GM18498 (cell line): ENCODE measurements around the gene FOXL3.
"Not testable (repeated sequence)": the region's sequence is repeated elsewhere in the genome, so short reads cannot be mapped to it uniquely, and the experiment has no call there.

Experiments used
- ATAC-seq: cut with Tn5 transposase; IDR thresholded peaks from one replicate; pipeline ENCODE4 v1.9.1; 2021; ENCODE audit warnings: mild to moderate bottlenecking, moderate library complexity; ENCODE audit not compliant: unreplicated experiment

FOXL3 gene

DNA sequence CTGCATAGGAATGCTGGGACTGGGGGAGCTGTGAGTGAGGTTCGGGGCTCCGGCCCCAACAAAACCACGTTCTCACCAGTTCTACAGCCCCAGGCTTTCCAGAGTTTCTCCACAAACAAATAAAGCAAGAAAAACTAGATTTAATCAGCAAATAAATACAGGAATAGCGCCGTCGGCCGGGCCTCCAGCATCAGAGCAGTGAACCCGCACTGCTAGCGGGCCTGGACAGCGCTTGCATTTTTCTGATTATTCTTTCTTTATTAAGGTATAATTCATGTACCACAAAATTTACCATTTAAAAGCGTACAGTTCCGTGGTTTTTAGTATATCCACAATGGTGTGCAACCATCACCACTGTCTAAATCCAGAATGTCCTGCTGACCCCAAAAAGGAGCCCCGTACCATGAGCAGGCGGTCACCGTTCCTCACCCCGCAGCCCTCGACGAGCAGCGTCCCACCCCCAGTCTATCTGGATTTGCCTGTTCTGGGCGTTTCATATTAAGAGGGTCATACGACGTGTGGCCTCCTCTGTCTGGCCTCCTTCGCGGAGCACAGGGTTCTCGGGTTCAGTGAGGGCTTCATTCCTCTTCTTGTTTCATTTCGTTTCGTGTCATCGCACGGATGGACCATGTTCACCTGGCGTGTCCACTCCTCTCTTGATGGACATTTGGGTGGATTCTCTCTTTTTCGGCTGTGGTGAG is 35.5 kb upstream of the FOXL3 start:
- ATAC-seq = no peak

DNA sequence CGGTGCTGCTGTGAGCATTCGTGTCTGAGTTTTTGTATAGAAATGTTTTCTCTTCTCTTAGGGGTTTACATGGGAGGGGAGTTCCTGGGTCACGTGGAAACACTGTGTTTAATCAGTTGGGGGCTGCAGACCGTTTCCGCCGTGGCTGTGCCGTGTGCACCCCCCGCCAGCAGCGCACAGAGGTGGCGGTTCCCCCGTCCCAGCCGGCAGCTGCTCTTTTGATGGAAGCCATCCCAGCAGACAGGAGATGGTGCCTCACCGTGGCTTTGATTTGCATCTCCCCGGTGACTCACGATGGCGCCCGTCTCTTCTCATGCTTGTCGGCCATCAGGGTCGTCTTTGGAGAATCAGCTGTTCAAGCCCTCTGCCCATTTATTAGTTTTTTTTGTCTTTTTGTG is 34.9 kb upstream of the FOXL3 start:
- ATAC-seq = no peak

DNA sequence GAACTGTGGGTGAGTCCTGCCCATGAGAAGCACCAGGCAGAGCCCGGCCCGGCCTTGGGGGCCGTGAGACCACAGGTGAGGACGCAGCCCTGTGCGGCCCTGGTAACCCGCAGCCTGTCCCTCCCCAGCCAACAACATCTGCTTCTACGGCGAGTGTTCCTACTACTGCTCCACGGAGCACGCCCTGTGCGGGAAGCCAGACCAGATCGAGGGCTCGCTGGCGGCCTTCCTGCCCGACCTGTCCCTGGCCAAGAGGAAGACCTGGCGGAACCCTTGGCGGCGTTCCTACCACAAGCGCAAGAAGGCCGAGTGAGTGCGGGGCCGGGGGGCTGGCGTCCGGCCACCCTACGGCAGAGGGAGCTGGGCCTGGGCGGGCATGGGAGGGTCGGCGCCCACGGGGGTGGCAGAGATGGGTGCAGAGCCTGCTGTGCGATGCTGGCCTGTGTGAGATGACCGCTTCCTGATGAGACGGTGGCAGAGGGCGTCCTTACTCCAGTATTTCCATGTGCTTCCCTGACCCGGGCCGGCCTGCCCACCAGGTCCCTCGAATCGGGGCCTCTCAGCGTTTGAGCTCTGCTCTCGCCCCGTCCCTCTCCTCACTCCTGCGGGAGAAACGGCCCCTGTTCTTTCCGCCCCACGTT is 34.1 kb upstream of the FOXL3 start:
- ATAC-seq = no peak

DNA sequence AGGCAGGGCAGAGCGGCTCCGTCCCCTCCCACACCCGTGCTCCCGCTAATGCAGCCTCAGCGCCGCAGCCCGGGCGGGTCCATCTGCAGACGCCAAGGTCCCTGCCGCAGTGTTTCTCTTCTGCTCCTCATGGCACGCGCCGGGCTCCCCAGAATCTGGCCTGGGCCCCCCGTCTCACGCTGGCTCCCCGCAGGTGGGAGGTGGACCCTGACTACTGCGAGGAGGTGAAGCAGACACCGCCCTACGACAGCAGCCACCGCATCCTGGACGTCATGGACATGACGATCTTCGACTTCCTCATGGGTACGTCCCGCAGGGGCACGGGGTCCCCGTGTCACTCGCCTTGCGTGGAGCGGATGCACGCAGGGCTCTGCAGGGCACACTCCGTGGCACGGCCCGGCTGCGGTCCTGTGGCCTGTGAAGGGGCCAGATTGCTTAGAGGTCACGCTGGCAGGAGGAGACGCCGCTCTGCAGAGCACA is 33.5 kb upstream of the FOXL3 start:
- ATAC-seq = no peak

DNA sequence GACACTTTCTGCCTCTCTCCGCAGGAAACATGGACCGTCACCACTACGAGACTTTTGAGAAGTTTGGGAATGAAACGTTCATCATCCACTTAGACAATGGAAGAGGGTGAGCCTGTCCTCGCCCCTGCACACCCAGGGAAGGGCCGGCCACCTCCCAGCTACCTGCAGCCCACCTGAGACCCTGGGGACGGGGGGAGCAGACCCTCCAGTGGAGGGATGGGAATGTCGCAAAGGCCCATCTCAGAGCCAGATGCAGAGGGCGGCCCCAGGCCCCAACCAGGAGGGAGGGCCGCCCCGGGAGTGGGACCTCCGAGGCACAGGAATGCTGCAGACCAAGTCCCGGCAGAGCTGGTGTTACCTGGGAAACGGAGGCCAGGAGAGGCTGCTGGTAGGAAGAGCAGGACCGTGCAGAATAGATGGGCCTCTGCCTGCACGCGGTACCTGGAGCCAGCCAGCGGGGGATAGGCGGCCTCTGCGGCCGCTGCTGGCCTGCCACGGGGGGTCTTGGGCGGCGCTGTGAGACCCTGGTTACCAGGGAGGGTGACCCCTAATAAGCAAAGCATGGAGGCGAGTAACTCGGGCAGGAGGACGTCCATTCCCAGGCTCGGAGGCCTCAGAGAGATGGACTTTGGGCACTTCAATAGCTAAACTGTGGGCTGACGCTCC is 32.9 kb upstream of the FOXL3 start:
- ATAC-seq = no peak

DNA sequence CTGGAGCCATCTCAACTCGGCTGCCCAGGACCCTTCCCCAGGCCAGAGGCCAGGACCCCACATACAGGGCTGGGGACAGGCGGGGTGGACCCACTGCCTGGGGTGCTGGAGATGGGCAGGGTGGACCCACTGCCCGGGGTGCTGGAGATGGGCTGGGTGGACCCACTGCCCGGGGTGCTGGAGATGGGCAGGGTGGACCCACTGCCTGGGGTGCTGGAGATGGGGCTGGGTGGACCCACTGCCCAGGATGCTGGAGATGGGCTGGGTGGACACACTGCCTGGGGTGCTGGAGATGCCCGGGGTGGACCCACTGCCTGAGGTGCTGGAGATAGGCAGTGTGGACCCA is 32.4 kb upstream of the FOXL3 start:
- no peak for ATAC-seq

DNA sequence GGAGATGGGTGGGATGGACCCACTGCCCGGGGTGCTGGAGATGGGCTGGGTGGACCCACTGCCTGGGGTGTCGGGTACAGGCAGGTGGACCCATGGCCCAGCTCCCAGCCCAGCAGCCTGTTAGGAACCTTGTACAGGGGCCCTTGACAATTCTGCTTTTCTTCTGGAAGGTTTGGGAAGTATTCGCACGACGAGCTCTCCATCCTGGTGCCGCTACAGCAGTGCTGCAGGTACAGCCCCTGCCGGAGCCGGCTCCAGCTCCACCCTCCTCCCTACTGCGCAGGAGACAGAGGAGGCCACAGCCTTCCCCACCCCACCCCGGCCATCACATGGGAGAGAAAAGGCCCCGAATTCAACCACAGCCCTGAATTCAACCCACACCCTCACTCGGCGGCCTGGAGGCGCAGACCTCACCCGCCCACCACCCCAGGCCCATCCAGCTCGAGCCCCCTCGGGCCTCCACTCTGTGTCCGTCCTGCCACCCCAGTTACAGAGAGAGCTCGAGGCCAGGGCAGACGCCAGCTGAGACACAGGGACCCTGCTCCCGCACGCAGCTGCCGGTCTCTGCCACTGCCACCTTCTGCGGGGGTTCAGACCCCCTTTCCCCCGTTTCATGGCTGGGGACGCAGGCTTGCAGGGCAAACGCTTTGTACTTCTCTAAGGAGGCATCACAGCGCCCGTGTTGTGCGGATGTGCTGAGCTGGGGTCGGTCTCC is 31.3 kb upstream of the FOXL3 start:
- no peak for ATAC-seq

DNA sequence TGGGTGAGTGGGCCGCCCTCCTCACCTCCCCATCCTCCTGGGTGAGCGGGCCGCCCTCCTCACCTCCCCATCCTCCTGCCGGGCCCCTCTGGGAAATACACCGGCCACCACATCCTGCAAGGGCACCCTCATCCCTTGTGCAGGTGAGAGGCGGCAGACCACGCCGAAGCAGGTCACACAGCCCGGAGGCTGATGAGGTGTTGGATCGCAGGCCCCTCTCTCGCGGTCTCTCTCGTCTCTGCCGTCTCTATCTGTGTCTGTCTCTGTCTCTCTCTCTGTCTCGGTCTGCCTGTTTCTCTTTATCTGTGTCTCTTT is 30.8 kb upstream of the FOXL3 start:
- no peak for ATAC-seq

DNA sequence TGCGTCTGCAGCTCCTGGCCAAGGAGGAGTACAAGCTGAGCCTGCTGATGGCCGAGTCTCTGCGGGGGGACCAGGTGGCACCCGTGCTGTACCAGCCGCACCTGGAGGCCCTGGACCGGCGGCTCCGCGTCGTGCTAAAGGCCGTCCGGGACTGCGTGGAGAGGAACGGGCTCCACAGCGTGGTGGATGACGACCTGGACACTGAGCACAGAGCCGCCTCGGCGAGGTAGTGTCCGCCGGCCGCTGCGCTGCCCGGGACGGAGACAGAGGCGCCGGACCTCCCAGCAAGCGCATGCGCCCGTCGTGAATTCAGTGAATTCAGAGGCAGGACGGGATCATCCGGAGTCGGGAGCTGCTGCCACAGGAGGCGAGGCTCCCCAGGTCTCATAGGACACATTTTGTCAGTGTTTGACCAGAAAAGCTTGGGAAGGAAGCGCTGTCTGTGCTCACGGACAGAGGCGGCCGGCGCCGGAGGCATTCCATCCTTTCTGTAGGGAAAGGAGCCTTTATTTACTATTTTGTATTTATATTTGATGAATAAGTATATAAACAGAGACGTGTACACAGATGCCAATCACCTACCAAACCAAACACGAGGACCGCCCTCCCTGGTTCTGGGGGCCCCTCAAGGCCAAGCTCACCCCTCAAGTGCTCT is 30.1 kb upstream of the FOXL3 start:
- ATAC-seq = no peak

DNA sequence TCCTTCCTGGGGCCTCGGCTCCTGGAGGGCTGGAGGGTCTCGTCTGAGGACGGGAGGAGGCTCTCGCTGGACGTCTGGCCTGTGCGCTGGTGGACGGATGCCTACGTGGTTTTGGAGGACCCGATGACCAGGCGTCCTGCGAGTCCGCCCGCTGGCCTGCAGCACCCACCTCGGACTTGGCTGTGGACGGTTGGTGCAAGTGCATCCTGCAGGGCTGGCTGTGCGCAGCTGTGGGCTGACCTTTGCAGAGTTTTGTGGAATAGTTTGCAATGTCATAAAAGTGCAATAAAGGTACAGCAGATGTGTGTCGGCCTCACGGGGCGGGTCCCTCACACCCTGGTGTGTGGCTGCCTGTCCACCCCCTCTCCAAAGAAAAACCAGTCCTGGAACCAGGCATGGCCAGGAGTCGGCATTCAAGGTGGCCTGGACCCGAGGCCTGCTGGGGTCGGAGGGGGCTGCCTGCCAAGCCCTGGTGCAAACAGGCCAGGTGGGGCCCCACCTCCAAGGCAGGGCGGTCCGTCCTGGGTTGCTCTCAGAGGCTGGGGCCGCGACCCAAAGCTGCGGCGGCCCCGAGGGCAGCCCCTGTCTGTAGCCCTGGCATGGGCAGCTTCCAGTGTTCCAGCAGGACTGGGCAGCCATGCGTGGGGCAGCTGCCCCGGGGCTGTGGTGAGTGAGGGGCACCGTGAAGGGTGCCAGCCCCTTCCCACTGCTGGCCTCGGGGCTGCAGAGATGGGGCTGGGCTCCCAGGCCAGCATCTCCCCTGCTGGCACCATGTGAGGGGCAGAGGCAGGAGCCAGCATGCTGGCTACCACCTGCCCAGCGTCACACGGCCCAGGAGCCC is 29.3 kb upstream of the FOXL3 start:
- ATAC-seq = no peak

DNA sequence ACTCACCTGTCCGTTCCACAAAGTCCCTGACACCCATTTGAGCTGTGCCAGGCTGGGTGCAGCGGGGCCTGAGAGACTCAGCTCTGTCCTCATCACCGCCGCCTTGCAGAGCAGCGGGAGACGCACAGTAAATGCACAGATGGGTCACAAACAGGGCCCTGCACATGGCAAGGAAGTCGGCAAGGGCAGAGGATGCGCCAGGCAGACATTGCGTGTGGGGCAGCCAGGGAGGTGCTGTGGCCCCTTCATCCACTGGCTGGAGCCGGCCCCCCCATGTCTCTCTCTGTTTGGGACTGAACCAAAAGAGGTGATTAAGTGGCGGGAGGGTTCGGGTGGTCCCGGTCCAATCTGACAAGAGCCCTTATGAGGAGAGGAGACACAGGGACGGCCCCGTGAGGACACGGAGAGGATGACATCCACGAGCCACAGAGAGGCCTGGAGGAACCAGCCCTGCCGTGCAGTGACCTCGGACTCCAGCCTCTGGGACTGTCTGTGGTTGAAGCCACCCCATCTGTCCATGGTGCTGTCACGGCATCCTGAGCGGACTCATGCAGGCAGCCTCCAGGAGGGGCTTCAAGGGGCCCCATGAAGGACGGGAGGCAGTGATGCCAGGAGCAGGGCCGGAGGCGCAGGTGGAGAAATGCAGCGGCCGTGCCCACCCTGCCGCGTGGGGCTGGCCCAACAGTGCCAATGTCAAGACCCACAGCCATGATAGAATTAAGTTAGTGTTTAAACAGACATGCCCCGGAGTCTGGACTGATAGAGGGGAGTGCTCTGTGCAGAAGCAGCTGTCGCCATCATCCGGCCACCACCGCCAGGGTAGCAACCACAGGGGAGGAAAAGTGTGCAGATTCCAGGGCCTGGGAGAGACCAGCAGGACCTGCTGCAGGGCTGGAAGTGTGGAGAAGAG is 28.4 kb upstream of the FOXL3 start:
- no peak for ATAC-seq

DNA sequence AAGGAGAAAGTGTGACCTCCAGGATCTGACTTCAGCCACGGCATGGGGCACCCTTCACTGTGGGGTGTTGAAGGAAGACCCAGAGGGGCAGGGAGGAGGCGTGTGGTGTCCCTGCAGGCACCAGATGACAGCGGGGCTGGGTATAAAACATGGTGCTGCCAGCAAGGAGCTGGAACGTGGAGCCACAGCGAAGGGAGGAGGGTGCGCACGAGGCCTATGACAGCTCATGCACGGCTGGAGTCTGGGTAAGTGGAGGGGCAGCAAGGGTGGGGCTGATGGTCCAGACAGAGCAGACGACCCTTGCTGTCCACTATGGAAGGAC is 27.8 kb upstream of the FOXL3 start:
- ATAC-seq = no peak

DNA sequence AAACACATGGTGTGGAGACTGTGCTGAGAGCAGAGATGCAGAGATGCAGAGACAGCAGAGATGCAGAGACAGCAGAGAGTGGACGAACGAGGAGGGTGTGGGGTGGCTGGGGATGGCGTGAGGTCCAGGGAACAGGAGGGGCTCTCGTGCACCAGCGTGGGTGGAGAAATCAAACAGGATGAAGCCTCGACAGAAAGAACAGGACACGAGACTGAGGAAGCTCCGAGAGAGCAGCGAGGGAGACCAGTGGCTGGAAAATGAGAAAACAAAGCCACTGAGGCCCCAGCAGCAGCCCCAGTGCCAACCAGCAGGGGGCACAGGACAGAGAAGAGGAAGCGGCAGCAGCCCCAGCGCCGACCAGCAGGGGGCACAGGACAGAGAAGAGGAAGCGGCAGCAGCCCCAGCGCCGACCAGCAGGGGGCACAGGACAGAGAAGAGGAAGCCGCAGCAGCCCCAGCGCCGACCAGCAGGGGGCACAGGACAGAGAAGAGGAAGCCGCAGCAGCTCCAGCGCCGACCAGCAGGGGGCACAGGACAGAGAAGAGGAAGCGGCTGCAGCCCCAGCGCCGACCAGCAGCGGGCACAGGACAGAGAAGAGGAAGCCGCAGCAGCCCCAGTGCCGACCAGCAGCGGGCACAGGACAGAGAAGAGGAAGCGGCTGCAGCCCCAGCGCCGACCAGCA is 27.2 kb upstream of the FOXL3 start:
- ATAC-seq = not testable (repeated sequence)

DNA sequence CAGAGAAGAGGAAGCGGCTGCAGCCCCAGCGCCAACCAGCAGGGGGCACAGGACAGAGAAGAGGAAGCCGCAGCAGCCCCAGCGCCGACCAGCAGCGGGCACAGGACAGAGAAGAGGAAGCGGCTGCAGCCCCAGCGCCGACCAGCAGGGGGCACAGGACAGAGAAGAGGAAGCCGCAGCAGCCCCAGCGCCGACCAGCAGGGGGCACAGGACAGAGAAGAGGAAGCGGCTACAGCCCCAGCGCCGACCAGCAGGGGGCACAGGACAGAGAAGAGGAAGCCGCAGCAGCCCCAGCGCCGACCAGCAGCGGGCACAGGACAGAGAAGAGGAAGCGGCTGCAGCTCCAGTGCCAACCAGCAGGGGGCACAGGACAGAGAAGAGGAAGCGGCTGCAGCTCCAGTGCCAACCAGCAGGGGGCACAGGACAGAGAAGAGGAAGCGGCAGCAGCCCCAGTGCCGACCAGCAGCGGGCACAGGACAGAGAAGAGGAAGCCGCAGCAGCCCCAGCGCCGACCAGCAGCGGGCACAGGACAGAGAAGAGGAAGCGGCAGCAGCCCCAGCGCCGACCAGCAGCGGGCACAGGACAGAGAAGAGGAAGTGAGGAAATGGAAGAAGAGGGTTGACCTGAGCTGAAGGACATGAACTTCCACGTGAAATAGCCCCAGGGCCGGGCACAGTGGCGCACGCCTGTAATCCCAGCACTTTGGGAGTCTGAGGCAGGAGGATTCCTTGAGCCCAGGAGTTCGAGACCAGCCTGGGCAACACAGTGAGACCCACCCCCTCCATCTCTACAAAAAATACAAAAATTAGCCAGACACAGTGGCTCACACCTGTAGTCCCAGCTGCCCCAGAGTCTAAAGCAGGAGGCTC is 26.3 kb upstream of the FOXL3 start:
- not testable (repeated sequence) for ATAC-seq

DNA sequence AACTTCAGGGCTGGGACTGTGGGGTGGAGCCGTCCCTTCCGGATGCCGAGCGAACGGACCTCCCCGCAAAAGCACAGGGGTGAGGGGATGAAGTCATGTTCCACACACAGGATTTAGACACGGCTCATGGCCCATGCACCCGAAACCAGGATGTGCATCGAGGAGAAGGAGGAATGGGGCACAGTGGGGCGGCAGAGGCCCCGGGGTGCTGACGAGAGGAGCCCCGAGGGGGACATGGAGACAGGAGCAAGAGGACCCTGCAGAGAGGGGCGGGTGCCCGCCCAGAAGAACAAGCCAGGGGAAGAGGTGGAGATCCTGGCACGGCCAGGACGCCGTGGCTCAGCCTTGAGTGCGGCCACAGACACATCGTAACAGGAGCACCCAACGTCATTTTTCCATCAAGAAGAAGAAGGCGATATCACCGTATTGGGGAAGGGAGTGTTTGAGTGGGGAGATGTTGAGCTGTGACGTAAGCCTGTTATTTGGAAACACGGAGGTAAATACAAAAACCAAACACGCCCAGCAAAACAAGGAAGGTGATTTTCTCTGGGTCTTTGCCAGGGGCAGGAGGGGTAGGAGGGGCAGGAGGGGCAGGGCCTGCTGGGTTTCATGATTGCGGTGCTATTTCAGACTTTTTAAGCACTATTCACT is 25.3 kb upstream of the FOXL3 start:
- ATAC-seq = no peak

DNA sequence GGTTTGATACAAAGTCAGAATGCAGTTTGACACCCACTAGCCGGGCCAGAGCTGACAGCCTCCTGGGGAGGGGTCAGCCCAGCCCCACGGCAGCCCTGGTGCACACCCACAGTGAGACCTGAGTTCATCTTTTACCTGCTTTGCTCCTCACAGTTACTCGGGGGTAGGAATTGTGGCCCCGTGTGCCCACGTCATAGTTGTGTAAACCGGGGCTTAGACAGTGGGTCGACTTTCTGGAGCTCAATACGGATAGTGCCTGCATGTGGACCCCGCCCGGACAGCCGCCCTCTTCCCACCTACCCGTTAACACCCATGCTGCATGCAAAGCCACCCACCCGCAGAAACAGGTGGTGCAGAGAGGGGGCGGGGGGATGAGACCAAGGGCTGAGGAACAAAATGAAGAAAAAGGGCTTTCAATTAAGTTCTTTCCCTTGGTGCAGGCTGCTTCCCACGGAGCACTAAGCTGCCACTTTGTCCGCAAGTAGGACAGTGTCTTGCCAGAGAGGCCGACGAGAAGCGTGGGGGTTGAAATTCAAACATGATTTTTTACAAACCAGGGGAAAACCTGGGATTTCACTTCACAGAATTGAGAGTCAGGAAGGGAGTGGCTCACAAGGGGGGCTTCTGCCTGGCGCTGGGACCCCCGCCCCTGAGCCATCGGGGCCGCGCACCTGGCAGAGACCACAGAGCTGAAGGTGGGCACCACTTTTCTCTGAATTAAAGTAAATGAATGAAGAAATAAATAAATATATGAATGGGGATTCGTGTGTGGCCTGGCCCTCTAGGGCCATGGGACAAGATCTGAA is 24.6 kb upstream of the FOXL3 start:
- ATAC-seq = no peak
